Stimulated activated CD4-positive, alpha-beta T cell treated with anti-CD3 and anti-CD28 coated beads, Interleukin-4, amount 100 ng/mL, for 24 hours (primary cell): Measurements from ENCODE around the gene KAT8.
"Not testable (repeated sequence)": the region's sequence is repeated elsewhere in the genome, so short reads cannot be mapped to it uniquely, and the experiment has no call there.

Source experiments
- DNase-seq: peaks from one replicate; pipeline ENCODE4 v3.0.0-alpha.2; 2020

KAT8 gene

DNA sequence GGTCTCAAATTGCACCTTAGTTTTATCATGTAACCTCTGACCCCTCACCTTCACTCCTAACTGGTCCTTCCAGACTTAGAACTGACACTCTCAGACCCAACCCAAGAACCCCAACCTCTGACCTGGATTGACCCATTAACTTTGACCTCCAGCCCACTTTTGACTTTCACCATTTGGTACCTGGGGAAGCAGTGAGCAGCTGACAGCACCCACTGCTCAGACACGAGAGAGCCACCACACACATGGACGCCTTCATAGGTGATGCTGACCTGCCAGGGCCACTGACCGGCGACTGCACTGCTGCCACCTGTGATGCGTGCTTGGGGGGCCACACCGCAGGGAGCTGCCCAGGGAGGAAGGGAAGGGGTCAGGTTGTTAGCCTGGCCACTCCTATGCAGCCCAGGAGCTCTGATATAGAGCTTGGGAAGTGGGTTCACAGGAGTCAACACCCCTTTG lies 15.6 kb downstream of the KAT8 start:
- DNase-seq = no peak

DNA sequence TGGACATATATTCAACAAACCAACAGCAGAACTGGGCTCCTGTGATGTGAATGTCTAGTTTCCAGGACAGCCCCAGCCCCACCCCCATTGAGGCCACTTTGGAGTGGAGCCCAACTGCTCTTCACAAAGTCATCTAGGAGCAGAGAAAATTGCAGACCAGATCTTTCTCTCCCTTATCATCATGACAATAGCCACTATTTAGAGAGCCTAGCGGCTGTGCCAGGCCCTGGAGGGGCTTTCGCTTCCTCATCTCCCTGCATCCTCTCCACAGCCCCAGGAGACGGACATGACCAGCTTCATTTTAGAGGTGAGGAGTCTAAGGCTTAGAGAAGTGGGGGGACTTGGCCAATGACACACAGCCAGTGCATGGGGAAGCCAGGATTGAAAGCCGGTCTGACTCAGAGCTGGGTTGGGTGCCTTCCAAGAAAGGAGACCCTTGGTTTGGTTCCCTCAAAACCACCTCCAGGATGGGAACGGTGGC lies 16.7 kb downstream of the KAT8 start:
- no peak for DNase-seq

DNA sequence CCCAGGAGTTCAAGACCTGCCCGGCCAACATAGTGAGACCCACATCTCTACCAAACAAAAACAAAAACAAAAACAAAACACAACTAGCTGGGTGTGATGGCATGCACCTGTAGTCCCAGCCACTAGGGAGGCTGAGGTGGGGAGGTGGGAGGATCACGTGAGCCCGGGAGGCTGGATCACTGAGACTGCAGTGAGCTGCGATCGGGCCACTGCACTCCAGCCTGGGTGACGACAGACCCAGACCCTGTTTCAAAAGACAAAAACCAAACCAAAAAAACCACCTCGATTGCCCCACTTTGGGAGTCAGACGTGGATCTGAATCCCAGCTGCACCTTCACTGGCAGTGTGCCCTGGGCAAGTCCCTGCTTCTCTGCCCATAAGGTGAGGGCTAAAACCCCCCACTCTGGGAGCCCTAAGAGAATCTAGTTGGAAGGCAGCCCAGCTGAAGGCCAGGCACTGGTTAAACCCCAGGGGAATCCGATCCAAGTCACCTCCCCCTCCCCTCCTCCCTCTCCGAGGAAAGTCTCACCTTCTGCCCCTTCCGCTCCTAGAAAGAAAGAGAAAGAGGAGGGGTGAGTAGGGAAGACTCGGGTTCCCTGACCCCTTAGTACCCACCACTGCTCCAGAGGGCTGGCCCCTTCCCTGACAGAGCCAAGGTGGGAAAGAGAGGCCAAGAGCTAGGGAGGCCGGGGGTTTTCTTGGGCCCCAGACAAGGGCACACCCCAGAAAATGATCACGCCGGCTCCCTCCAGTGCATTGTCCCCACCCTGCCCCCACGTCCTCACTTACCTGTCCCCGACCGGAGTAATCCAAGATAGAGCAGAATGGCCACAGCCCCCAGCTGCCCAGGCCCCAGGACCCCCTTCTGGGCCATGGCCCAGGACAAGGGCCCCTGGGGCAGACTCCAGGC lies 17.4 kb downstream of the KAT8 start:
- DNase-seq = no peak

DNA sequence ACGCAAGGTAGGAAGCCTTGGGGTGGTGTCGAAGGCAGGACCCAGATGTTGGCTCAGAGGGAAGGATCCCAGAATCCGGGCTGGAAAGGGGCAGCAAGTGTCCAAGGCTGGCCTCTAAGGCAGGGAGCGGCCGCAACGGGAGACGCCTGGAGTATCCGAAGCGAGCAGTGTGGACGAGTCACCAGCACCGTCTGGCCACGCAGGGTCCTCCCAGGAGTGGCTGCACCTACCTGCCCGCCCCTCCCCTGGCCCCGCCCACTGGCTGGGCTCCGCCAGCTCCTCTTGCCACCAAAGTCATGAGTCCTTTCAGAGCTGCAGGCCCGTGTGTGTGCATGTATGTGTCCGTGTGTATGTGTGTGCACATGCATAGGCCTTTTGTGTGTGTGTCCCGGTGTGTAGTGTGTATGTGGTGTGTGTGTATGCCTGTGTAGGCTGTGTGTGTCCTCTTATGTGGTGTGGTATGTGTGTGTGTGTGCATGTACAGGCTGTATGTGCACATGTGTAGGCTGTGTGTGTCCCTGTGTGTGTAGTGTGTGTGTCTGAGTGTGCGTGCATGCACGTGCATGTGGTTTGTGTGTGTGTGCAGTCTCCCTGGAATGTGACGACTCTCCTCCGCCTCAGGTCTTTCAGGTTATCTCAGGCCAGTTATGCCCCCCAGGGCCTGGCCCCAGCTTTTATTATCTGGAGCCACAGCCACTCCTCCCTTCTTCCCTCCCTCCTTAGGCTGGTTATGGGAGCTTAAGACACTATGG lies 18.2 kb downstream of the KAT8 start, which contains the start of gene PRSS8:
Gene PRSS8 (minus strand): TSS at position 193 of the 752 bp plus-strand sequence. CDS start 229 bp downstream, outside the sequence.
- no peak for DNase-seq

DNA sequence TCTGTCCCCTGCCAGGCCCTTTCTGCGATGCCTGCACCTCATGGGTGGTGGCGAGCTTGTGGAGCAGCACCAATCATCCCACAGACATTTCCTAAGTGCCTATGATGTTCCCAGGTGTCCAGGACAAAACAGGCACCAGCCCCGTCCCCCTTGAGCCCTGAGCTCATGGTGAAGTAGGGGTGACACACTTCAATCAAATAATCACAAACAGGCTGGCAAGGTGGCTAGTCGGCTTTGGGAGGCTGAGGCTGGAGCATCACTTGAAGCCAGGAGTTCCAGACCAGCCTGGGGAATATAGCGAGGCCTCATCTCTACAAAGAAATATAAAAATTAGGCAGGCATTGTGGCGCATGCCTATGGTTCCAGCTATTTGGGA lies 18.8 kb downstream of the KAT8 start:
- DNase-seq = no peak

DNA sequence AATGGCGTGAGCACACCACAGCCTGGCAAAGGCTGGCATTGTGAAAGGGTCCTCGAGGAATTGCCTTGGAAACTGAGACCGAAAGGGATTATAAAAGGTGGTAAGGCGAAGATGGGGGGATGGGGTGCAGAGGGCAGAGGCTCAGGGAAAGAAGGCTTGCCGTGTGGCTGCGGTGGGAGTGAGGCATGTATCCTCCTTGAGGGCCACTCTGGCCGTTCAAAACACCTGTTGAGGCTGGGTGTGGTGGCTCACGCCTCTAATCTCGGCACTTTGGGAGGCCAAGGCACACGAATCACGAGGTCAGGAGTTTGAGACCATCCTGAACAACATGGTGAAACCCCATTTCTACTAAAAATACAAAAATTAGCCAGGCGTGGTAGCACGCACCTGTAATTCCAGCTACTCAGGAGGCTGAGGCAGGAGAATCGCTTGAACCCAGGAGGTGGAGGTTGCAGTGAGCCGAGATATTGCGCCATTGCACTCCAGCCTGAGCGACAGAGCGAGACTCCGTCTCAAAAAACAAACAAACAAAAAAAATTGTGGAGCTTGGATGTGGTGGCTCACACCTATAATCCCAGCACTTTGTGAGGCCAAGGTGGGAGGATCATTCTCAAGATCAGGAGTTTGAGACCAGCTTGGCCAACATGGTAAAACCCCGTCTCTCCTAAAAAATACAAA lies 19.5 kb downstream of the KAT8 start:
- not testable (repeated sequence) for DNase-seq

DNA sequence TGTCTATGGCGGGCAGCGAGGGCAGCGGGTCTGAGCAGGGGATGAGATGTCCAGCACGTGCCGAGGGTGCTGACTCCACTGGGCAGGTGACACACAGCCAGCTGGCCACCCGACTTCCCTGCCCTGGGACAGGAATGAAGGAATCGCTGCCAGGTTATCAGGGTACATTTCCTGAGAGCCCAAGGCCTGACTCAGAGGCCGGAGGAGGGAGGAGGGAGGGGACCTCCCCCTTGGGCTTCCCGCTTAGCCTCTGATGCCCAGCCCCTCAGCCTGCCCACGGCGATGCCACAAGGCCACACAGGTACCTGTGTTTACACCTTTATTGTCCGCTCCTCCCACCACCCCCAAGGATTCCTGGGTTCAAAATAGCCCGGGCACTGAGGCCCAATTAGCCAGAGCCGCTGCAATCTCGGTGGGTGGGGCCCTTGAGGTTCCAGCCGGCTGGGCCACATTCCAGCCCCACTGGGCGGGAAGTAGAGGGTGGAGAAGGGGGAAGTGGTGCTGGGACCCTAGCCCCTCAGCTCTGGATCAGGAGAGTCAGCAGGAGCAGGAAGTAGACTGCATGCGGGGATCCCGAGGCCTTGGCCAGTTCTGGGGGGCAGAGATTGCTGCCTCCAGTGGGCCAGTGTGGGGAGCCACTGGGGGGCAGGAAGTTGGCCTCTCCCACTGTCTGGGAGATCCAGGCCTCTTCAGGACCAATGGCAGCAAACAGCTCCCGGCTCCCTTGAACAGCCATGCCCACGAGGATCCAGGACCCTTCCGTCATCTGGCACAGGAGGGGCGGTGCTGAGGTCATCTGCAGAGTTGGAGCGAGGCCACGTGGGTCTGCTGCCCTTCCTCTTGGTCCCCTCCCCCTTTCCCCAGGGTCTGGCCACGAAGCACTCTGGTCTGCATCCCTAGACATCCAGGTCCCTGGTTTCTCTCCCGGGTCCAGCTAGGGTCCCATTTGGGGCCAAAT lies 21.4 kb downstream of the KAT8 start:
- DNase-seq = no peak

DNA sequence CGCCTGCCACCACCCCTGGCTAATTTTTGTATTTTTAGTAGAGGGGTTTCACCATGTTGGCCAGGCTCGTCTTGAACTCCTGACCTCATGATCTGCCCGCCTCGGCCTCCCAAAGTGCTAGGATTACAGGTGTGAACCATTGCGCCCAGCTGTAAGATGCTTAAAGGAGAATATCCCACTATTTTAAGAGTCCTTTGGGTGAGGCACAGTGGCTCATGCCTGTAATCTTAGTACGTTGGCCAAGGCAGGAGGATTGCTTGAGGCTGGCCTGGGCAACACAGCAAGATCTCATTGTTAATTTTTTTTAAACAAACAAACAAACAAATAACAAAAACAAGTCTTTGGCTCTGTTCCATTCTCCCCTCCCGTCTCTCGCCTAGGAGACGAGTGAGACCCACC lies 23.6 kb downstream of the KAT8 start:
- DNase-seq = not testable (repeated sequence)

DNA sequence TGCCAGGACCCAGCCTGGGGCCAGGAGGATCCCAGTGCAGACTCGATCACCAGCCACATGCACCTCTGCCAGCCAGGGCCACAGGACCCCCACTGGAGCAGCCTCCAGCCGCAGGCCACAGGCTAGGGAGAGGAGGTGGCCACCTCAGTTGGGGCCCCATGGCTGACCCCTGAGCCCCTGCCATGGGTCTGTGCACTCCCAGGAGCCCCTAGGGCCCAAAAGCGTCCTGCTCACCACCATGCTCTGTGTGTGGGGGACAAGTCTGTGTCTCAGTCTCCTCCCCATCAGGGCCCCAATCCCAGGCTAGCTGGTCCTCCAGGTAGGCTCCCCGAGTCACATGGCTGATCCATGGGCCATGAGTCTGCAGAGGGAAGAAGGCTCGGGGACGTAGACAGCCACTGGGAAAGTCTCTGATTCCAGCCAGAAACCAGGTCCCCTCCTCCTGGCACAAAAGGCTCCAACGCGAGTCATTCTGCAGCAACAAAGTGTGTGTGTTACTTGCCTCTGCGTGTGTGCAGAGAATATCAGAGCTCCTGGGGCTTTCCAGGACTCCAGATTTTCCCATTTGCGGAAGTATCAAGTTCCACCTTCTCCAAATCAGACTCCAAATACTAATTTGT lies 24.1 kb downstream of the KAT8 start:
- DNase-seq = peak; percentile 6

DNA sequence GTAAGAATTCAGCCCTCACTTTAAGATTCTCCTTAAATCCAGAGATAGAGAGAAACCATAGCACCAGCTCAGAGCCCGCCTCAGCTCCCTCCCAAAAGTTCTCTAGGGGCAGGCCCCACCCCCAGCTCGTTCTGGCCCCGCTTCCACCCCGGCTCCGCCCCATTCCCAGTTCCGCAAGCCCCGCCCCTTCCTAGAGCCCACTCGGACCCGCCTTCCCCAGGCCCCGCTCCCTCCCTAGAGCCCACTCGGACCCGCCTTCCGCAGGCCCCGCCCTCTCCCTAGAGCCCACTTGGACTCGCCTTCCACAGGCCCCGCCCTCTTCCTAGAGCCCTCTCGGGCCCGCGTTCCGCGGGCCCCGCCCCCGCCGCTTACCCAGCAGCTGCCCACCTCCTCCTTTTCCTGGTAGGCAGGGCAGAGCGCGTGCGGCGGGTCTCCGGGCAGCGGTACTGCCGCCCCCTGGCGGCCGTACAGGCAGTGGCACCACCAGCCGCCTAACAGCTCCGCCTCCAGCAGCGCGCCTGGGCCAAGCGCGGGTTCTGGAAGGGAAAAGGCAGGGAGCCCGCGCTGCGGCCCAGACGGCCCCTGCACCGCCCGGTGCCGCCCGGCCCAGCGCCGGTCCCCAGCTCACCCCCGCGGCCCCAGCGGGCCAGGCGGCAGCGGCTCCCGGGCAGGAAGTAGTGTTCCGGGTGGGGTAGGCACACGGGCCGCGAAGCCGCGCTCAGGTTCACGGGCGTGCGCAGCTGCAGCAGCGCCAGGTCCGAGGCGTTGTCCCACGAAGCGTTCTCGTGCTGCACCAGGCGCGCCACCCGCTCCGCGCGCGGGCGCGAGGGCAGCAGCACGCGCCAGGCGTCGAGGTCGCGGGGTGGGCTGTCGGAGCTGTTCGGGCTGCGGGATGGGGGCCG lies 24.9 kb downstream of the KAT8 start:
- peak; percentile 98 for DNase-seq

DNA sequence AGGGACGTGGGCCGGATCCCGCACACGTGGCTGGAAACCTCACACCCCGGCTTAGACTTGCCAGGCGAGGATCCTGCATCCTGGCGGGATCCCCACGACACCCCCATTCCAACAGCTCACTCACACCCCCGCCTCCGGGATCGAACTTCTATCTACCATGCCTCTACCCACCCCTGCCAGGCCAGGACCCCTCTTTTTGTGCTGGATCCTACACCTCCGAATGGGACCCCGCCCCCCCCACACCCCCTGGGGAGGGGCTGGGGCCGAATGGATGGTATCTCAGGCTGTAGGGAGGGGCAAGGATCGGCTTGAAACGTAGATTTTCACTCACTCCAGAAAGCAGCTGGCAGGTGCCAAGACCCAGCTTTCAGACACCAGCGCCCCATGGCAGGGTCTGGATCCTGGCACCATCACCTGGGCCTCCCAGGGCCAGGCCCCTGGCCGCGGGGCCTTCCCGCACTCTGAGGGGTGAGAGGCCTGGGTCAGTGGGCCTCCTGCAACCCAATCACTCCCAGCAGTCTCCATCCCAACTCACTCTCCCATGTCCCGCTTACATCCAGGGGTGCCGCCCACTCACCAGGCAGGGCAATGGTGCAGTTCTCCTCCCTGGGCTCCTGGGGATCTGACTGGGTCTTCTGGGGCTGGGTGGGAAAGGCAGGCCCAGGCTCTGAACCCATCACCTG lies 25.7 kb downstream of the KAT8 start:
- DNase-seq = no peak

DNA sequence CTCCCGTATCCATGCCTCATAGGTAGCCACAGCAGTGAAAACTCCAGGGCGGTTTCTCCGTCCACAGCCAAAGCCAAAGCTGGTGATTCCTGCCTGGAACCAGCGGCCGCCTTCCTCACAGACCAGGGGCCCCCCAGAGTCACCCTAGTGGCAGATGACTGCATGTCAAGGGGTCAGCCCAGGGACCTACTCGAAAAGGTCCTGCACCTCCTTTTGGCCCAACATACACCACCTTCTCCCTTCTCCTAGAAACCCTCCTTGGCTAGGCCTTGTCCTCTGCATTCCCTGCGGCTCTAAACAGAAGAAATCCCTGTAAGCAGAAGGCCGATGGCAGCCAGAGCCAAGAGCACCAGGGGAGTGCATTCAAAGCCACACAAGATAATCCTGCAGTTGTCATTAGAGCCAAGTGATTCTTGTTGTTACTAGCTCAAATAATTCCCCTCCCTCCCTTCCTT lies 26.3 kb downstream of the KAT8 start:
- DNase-seq = no peak

DNA sequence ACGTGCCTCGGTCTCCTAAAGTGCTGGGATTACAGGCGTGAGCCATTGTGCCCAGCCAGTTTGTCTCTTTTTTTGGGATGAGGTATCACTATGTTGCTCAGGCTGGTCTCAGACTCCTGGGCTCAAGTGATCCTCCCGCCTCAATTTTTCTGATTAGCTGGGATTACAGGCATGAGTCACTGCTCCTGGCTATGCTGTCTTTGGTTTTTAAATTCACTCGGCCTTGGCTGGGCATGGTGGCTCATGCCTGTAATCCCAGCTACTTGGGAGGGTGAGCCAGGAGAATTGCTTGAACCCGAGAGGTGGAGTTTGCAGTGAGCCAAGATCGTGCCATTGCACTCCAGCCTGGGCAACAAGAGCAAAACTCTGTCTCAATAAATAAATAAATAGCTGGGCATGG lies 27.0 kb downstream of the KAT8 start:
- DNase-seq = not testable (repeated sequence)

DNA sequence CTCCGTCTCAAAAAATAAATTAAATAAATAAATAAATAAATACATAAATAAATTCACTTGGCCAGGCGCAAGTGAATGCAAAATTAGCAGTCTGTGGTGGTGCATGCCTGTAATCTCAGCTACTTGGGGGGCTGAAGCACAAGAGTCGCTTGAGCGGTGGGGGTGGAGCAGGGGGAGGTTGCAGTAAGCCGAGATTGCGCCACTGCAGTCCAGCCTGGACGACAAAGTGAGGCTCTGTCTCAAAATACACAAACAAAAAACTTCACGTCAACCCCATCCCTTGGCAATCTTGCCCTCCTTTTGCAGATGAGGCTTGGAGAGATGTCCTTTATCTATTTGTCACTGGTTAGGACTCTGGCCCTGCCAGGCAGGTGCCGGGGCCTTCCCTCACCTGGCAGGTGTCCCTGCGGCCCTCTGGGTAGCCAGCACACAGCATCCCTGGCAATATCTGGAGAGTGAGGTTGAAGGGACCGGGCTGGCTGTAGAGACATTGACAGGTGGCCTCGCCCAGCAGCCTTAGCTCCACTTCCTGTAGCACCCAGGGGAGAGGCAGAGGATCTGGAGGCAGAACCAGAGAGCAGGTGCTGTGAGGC lies 28.0 kb downstream of the KAT8 start:
- no peak for DNase-seq

DNA sequence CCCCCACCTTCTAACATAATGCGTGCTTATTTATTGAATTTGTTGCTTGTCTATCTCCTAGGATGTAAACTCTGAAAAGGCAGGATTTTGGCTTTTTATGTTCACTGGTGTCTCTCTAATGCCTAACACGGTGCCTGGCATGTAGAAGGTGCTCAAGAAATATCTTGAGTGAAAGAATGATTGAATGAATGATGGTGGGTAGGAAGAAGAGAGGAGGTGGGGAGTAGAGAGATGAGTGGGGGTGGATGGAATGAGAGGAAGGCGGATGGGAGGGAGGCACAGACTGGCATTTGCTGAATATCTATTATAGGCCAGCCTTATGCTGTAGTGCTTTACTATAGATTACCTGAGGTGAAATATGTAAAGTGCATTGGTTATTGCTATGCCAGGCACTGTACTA lies 30.1 kb downstream of the KAT8 start:
- no peak for DNase-seq

DNA sequence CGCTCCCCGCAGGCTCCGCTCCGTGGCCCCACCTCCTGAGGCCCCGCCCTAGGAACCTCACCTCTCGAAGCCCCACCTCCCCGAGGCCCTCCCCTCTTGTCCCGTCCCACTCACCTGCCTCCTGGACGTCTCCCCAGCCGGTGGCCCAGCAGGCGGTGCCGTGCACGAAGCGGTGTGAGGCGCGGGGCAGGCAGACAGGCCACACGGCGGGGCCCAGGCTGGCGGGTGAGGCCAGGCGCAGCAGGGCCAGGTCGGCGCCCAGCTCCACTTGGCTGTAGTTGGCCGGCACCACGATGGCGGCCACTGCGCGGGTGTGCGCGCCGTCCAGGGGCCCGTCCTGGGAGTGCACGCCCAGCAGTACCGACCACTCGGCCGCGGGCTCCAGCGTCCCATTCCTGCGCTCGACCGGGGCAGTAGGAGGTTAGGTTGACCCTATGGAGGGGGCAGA lies 30.8 kb downstream of the KAT8 start:
- no peak for DNase-seq

DNA sequence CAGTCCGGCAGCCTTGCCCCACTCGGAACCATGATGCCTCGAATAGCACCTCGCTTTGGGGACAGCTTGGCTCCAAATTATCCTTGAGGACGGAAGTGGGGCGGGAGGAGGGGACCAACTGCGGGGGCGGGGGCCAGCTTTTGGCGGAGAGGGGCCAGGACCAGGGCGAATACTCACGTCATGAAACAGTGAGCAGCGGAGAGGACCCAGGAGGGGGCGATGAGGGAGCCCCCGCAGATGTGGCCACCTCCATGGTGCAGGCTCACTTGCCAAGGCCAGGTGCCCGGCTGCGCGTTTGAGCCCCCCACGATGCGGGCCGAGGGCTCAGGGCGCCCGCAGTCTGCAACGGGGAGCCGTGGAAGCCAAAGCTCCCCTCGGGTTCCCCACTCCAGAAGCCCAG lies 31.4 kb downstream of the KAT8 start:
- no peak for DNase-seq

DNA sequence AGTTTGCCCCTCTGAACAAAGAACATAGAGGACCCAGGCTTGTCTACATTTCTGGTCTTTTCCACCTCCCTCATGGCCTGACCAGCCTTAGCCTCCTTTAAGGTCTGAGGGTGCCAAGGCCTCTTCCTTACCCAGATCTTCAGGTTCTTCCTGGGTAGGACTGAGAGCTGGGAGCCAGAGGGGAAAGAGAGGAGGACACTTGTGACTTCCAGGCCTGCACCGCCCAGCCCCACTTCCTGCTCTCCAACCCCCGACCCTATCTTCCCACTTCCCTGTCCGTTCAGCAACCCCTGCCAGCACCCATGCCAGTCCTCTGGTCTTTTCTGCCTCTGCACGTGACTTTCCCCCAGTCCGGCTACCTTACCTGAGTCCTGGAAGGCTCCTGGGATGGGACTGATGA lies 31.9 kb downstream of the KAT8 start:
- no peak for DNase-seq
